ENCODE results near the gene SHISA5. TPM values are rescaled to one million over a fixed set of nuclear protein-coding genes. Genes with fewer than 3 reads are reported as not detected.
A peak's percentile ranks its signal among the peaks of the same experiment; 100 is the strongest.

Gene SHISA5
- total RNA-seq, 2 donors from 2014 or later: 192 to 193 TPM

DNA sequence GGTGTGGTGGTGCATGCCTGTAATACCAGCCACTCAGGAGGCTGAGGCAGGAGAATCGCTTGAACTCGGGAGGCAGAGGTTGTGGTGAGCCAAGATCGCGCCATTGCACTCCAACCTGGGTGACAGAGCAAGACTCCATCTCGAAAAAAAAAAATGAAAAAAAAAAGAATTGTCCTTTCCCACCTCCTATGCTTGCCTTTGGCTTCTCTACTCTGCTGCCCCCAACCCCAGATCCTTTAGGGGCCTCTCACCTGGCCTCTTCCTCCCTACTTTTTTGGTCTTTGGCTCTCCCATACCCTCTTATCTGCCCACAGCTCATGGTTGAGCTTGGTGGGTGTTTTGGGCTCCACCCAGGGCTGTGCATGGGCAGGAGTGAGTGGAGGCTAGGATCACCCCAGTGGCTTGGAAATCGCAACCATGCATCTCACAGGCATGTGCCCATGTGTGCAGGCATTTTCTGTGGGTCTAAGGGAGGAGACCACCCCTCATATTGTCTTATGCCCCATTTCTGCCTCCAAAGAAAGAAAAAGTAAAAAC is 2.1 kb upstream of the SHISA5 start:
- H3K9me3 Mint-ChIP-seq: no peaks in the 10 kb centered on the region

GRCh38 chr3:48505146-48505545 is 1.2 kb upstream of the SHISA5 start:
- Histone ChIP-seq H3K4me3 (ENCODE audit: low read length) (peak overlapping the region; percentile 88), H3K36me3 (ENCODE audit: control insufficient read depth, insufficient read depth, low read length) (peaks cover 2% of the 10 kb centered on the region), H3K27me3 (ENCODE audit: control insufficient read depth, insufficient read depth, low read length, poor library complexity, severe bottlenecking) (no peaks in the 10 kb centered on the region), H3K4me1 (ENCODE audit: control insufficient read depth, insufficient read depth, low read length) (peaks cover 11% of the 10 kb centered on the region), H3K9ac (ENCODE audit: extremely low read depth, low read length, poor library complexity, severe bottlenecking) (no peak overlapping the region), H3K27ac (ENCODE audit: low read depth, low read length) (no peak overlapping the region), H3K9me3 (ENCODE audit: control insufficient read depth, low read length) (no peaks in the 10 kb centered on the region)
- Mint-ChIP-seq H3K27ac (no peak overlapping the region), H3K9me3 (no peaks in the 10 kb centered on the region), H3K36me3 (ENCODE audit: low read depth) (peaks cover 8% of the 10 kb centered on the region), H3K4me1 (peaks cover 27% of the 10 kb centered on the region), H3K27me3 (ENCODE audit: insufficient read depth) (peaks cover 5% of the 10 kb centered on the region), H3K4me3 (peak overlapping the region; percentile 81)
- 86 to 100% methylated on average over 1 to 2 of the region's 2 CpGs for WGBS, 2 experiments (ENCODE audit: insufficient coverage in 1 of 2, insufficient read length in 1 of 2)
- no peak for DNase-seq
- TF ChIP-seq CTCF (conservative IDR thresholded peaks at IDR 0.05): no peak

More for the DNA sequence above, 2.1 kb upstream of the SHISA5 start:
- H3K27me3 ChIP-seq (ENCODE audit: control insufficient read depth, insufficient read depth, low read length, poor library complexity, severe bottlenecking): no peaks in the 10 kb centered on the region
- H3K36me3 ChIP-seq (ENCODE audit: control insufficient read depth, insufficient read depth, low read length): no peaks in the 10 kb centered on the region
- no peak overlapping the region for H3K27ac ChIP-seq (ENCODE audit: low read depth, low read length)
- H3K9me3 ChIP-seq (ENCODE audit: control insufficient read depth, low read length): no peaks in the 10 kb centered on the region
- peaks cover 11% of the 10 kb centered on the region for H3K4me1 ChIP-seq (ENCODE audit: control insufficient read depth, insufficient read depth, low read length)
- H3K36me3 Mint-ChIP-seq (ENCODE audit: low read depth): peaks cover 3% of the 10 kb centered on the region
- no peak overlapping the region for H3K9ac ChIP-seq (ENCODE audit: extremely low read depth, low read length, poor library complexity, severe bottlenecking)
- TF ChIP-seq CTCF (conservative IDR thresholded peaks at IDR 0.05): no peak
- peaks cover 5% of the 10 kb centered on the region for H3K27me3 Mint-ChIP-seq (ENCODE audit: insufficient read depth)
- WGBS, 2 experiments (ENCODE audit: insufficient coverage in 1 of 2, insufficient read length in 1 of 2): 90 to 94% methylated on average over 3 to 6 of the region's 6 CpGs
- peaks cover 29% of the 10 kb centered on the region for H3K4me1 Mint-ChIP-seq
- H3K27ac Mint-ChIP-seq: no peak overlapping the region
- H3K4me3 Mint-ChIP-seq: no peak overlapping the region
- DNase-seq: no peak
- no peak overlapping the region for H3K4me3 ChIP-seq (ENCODE audit: low read length)

- DNase-seq: peak; percentile 86
- Mint-ChIP-seq H3K4me1 (peaks cover 27% of the 10 kb centered on the region), H3K4me3 (peak overlapping the region; percentile 81), H3K36me3 (ENCODE audit: low read depth) (peaks cover 19% of the 10 kb centered on the region), H3K9me3 (peaks cover 1% of the 10 kb centered on the region), H3K27me3 (ENCODE audit: insufficient read depth) (peaks cover 5% of the 10 kb centered on the region), H3K27ac (peak overlapping the region; percentile 85)
- WGBS, 2 experiments (ENCODE audit: insufficient coverage in 1 of 2, insufficient read length in 1 of 2): 3 to 26% methylated on average over 3 to 26 of the region's 26 CpGs
- H3K36me3 ChIP-seq (ENCODE audit: control insufficient read depth, insufficient read depth, low read length): peaks cover 15% of the 10 kb centered on the region
- peak overlapping the region; percentile 88 for H3K4me3 ChIP-seq (ENCODE audit: low read length)
- TF ChIP-seq CTCF (conservative IDR thresholded peaks at IDR 0.05): no peak
- peaks cover 11% of the 10 kb centered on the region for H3K4me1 ChIP-seq (ENCODE audit: control insufficient read depth, insufficient read depth, low read length)
- peaks cover 3% of the 10 kb centered on the region for H3K9me3 ChIP-seq (ENCODE audit: control insufficient read depth, low read length)
- H3K27ac ChIP-seq (ENCODE audit: low read depth, low read length): peak overlapping the region; percentile 32
- no peaks in the 10 kb centered on the region for H3K27me3 ChIP-seq (ENCODE audit: control insufficient read depth, insufficient read depth, low read length, poor library complexity, severe bottlenecking)
- peak overlapping the region; percentile 57 for H3K9ac ChIP-seq (ENCODE audit: extremely low read depth, low read length, poor library complexity, severe bottlenecking)
Measured at GRCh38 chr3:48503401-48504050, 448 bp downstream of the SHISA5 start.

Data from endodermal cell (in vitro differentiated cells).